Choroid plexus epithelial cell (primary cell): Measurements from ENCODE around the gene SLC4A5.

Experiments
- DNase-seq: peaks from one replicate; pipeline ENCODE4 v3.0.0-alpha.2; 2010; ENCODE audit warnings: low read depth
- H3K4me3 ChIP-seq: 2 replicates; pipeline ENCODE4 v1.5.1; 2011; ENCODE audit warnings: low read depth, mild to moderate bottlenecking, control low read depth, low read length, moderate library complexity
- CTCF ChIP-seq: conservative IDR thresholded peaks from 2 replicates; pipeline ENCODE4 v1.5.1; 2011; ENCODE audit warnings: low read depth, mild to moderate bottlenecking, control low read depth, inconsistent platforms, low read length, moderate library complexity

SLC4A5 gene

GRCh38 chr2:74374509-74375205 lies 31.4 kb upstream of the SLC4A5 start:
- peak; percentile 73 for DNase-seq
- peak overlapping the region; percentile 39 for H3K4me3 ChIP-seq
- TF ChIP-seq CTCF, result no peak

- TF ChIP-seq CTCF, result no peak
- DNase-seq, result no peak
- peak overlapping the region; percentile 39 for H3K4me3 ChIP-seq
Measured at GRCh38 chr2:74373985-74374384, 30.8 kb upstream of the SLC4A5 start.

GRCh38 chr2:74373221-74373676 lies 30.0 kb upstream of the SLC4A5 start:
- peak; percentile 28 for DNase-seq
- no peak overlapping the region for H3K4me3 ChIP-seq
- TF ChIP-seq CTCF, result no peak

- no peak overlapping the region for H3K4me3 ChIP-seq
- no peak for TF ChIP-seq CTCF
- no peak for DNase-seq
Measured at GRCh38 chr2:74372674-74373073, 29.5 kb upstream of the SLC4A5 start.

- TF ChIP-seq CTCF, result no peak
- no peak for DNase-seq
Measured at GRCh38 chr2:74371421-74371820, 28.2 kb upstream of the SLC4A5 start.

GRCh38 chr2:74369976-74370375 lies 26.8 kb upstream of the SLC4A5 start:
- no peak for DNase-seq
- no peak for TF ChIP-seq CTCF
- no peak overlapping the region for H3K4me3 ChIP-seq

More at GRCh38 chr2:74371421-74371820, 28.2 kb upstream of the SLC4A5 start:
- no peak overlapping the region for H3K4me3 ChIP-seq

GRCh38 chr2:74368499-74368898 lies 25.3 kb upstream of the SLC4A5 start:
- H3K4me3 ChIP-seq, result no peak overlapping the region
- TF ChIP-seq CTCF, result no peak
- no peak for DNase-seq
